A549 (cell line): ENCODE measurements around the gene SLC45A1. TPM values are rescaled to one million over a fixed set of nuclear protein-coding genes. Genes with fewer than 3 reads are reported as not detected.

ENCODE experiments used
- ATAC-seq, 2 experiments: fragments of 200-7000 bp in 1 of 2; fragments of >200 bp in 1 of 2; cut with Nextera tagmentation in 1 of 2; cut with Tn5 transposase in 1 of 2; 3 replicates each; pipeline versions ENCODE4 v1.8.0 to v1.9.1; 2018 to 2020; ENCODE audit warnings: mild to moderate bottlenecking in 1 of 2, moderate library complexity in 1 of 2
- CTCF ChIA-PET: fragments of 300-600 bp; sonication (Branson Sonifier 250); formaldehyde crosslinking; extraction: SDS; loops from one replicate; lab custom pipeline; 2021; ENCODE audit warnings: antibody characterized with exemption, inconsistent platforms; lab: Yijun Ruan, JAX
- POLR2A ChIA-PET: fragments of 350-600 bp; formaldehyde crosslinking; extraction: SDS; loops from one replicate; lab custom pipeline; 2021; ENCODE audit warnings: antibody characterized with exemption, inconsistent platforms; lab: Yijun Ruan, JAX
- DNase-seq, 2 experiments: peaks; one replicate each; pipeline versions ENCODE4 v3.0.0 to v3.0.0-alpha.2; 2011 to 2016; ENCODE audit warnings: low read depth in 1 of 2, low spot score in 1 of 2
- FAIRE-seq: peaks from 2 replicates; lab custom pipeline; 2011; peaks lifted over from hg19 to GRCh38; lab: Jason Lieb, UNC
- H3K27ac ChIP-seq, 2 experiments: fragments of >200 bp; sonication (Bioruptor Twin); formaldehyde crosslinking; 3 replicates each; pipeline ENCODE4 v1.5.1; 2016 to 2017
- H3K4me1 ChIP-seq: fragments of >200 bp; sonication (Bioruptor Twin); formaldehyde crosslinking; 3 replicates; pipeline ENCODE4 v1.6.1; 2016
- H3K4me2 ChIP-seq: fragments of >200 bp; sonication (Bioruptor Twin); formaldehyde crosslinking; 3 replicates; pipeline ENCODE4 v1.6.1; 2016
- H3K4me3 ChIP-seq: fragments of >200 bp; sonication (Bioruptor Twin); formaldehyde crosslinking; 3 replicates; pipeline ENCODE4 v1.5.1; 2016
- H3K9me3 ChIP-seq: fragments of >200 bp; sonication (Bioruptor Twin); formaldehyde crosslinking; 3 replicates; pipeline ENCODE4 v1.6.1; 2016
- ATOH8 ChIP-seq: fragments of 250-450 bp; sonication (Bioruptor Pico); IDR thresholded peaks from 2 replicates; pipeline ENCODE4 v1.5.0; 2020; ENCODE audit warnings: low read depth, mild to moderate bottlenecking, moderate library complexity
- BHLHE40 ChIP-seq: IDR thresholded peaks from 2 replicates; pipeline ENCODE4 v1.6.1; 2012; ENCODE audit warnings: low read depth, low read length, inconsistent platforms
- CEBPB ChIP-seq, 2 experiments: fragments of >200 bp in 1 of 2; sonication (Bioruptor Twin) in 1 of 2; formaldehyde crosslinking in 1 of 2; IDR thresholded peaks; 2 replicates each; pipeline ENCODE4 v1.6.1; 2012 to 2016
- CHD2 ChIP-seq: fragments of 150-350 bp; IDR thresholded peaks from 2 replicates; pipeline ENCODE4 v1.6.1; 2014; ENCODE audit warnings: low read length; ENCODE audit not compliant: partially characterized antibody
- CHD4 ChIP-seq: fragments of 200-600 bp; sonication (generic); IDR thresholded peaks from 2 replicates; pipeline ENCODE4 v1.6.1; 2016; ENCODE audit warnings: antibody characterized with exemption, mild to moderate bottlenecking, borderline replicate concordance
- CTCF ChIP-seq: fragments of >200 bp; sonication (Bioruptor Twin); formaldehyde crosslinking; IDR thresholded peaks from 3 replicates; pipeline ENCODE4 v1.5.1; 2016
- ESRRA ChIP-seq: fragments of 150-350 bp; IDR thresholded peaks from 2 replicates; pipeline ENCODE4 v1.6.1; 2014; ENCODE audit warnings: mild to moderate bottlenecking, low read length, borderline replicate concordance
- FOXS1 ChIP-seq: fragments of 250-450 bp; sonication (Bioruptor Pico); IDR thresholded peaks from 2 replicates; pipeline ENCODE4 v1.5.0; 2020; ENCODE audit warnings: mild to moderate bottlenecking, moderate library complexity
- HEYL ChIP-seq: fragments of 250-450 bp; sonication (Bioruptor Pico); IDR thresholded peaks from 2 replicates; pipeline ENCODE4 v1.8.0; 2021; ENCODE audit warnings: mild to moderate bottlenecking, moderate library complexity
- JUN ChIP-seq, 2 experiments: fragments of >200 bp; sonication (Bioruptor Twin); formaldehyde crosslinking; IDR thresholded peaks; 2 replicates in 1 of 2; 3 replicates in 1 of 2; pipeline ENCODE4 v1.6.1; 2016 to 2017
- JUNB ChIP-seq: fragments of >200 bp; sonication (Bioruptor Twin); formaldehyde crosslinking; IDR thresholded peaks from 2 replicates; pipeline ENCODE4 v1.6.1; 2016
- KDM5A ChIP-seq: fragments of 200-600 bp; sonication (generic); IDR thresholded peaks from 2 replicates; pipeline ENCODE4 v1.6.1; 2016; ENCODE audit warnings: antibody characterized with exemption, mild to moderate bottlenecking
- MAFK ChIP-seq: fragments of 450-650 bp; IDR thresholded peaks from 2 replicates; pipeline ENCODE4 v1.6.1; 2014; ENCODE audit not compliant: partially characterized antibody
- MAX ChIP-seq: IDR thresholded peaks from 2 replicates; pipeline ENCODE4 v1.6.1; 2012
- NPAS2 ChIP-seq: fragments of 250-450 bp; sonication (Bioruptor Pico); IDR thresholded peaks from 2 replicates; pipeline ENCODE4 v1.8.0; 2022; ENCODE audit warnings: mild to moderate bottlenecking, moderate library complexity, borderline replicate concordance
- NR3C1 ChIP-seq: fragments of >200 bp; sonication (Bioruptor Twin); formaldehyde crosslinking; IDR thresholded peaks from 3 replicates; pipeline ENCODE4 v1.6.1; 2017
- RCOR1 ChIP-seq: fragments of 150-350 bp; IDR thresholded peaks from 2 replicates; pipeline ENCODE4 v1.6.1; 2014; ENCODE audit warnings: antibody characterized with exemption, low read length, low read depth
- RFX5 ChIP-seq: fragments of 450-650 bp; IDR thresholded peaks from 2 replicates; pipeline ENCODE4 v1.7.1; 2014; ENCODE audit warnings: antibody characterized with exemption, mild to moderate bottlenecking, moderate library complexity
- TFCP2L1 ChIP-seq: fragments of 250-450 bp; sonication (Bioruptor Pico); IDR thresholded peaks from 2 replicates; pipeline ENCODE4 v1.5.0; 2021; ENCODE audit warnings: mild to moderate bottlenecking
- WGBS: methylation state at CpG from one replicate; pipeline ENCODE4 v1.1.6; 2017; ENCODE audit errors: missing lambda C conversion rate; 5-methylcytosine and 5-hydroxymethylcytosine counted together
- polyA plus RNA-seq, 4 experiments: library from polyadenylated mRNA; depleted of rRNA in 3 of 4; stranded (reverse); fragments of >200 nt; fragmentation: RNase III in 1 of 4; extraction: RNeasy Plus Mini Kit Qiagen cat#74134 plus additional on column Dnase treatment in 1 of 4; gene quantifications; 2 replicates in 3 of 4; 3 replicates in 1 of 4; pipeline ENCODE4 v1.2.3, GENCODE V29; 2011 to 2017
- TF ChIP-seq, protein P1 (sequence below): fragments of 450-650 bp; IDR thresholded peaks from 2 replicates; pipeline ENCODE4 v1.6.1; 2014; ENCODE audit warnings: antibody characterized with exemption
- TF ChIP-seq, protein P2 (sequence below): fragments of >200 bp; sonication (Bioruptor Twin); formaldehyde crosslinking; IDR thresholded peaks from 2 replicates; pipeline ENCODE4 v1.6.1; 2016

SLC45A1 gene
- polyA plus RNA-seq, 2 of the 4 experiments (the other 2 are of a cell fraction), result 1.6 to 1.8 TPM

GRCh38 chr1:8363767-8364301 lies 45.9 kb downstream of the SLC45A1 start:
- Histone ChIP-seq H3K4me2 (no peak overlapping the region), H3K9me3 (no peaks in the 10 kb centered on the region), H3K4me3 (no peak overlapping the region), H3K27ac (no peak overlapping the region), H3K4me1 (peaks cover 4% of the 10 kb centered on the region; the same call in 1 of the 3 replicates)
- no peak for DNase-seq
- WGBS, result 92% methylated on average over 18 of the region's 18 CpGs
- ChIA-PET POLR2A (no interaction called here), CTCF (interaction anchor here (1.2 to 5.6 kb wide), 3 partner anchors 14 to 485 kb away, joined by 3 to 36 read pairs (median 4); no protein-coding TSS in a partner anchor)
- FAIRE-seq, result no peak
- ATAC-seq, result no peak
- no peak for TF ChIP-seq JUNB
- no peak for TF ChIP-seq CHD4
- TF ChIP-seq HEYL (CRISPR knock-in tag), result no peak
- TF ChIP-seq JUN (IDR thresholded peaks at IDR 0.05), result no peak
- TF ChIP-seq CHD2, result no peak
- no peak for TF ChIP-seq MAFK
- no peak for TF ChIP-seq RFX5
- TF ChIP-seq MAX, result no peak
- TF ChIP-seq, protein P1, sequence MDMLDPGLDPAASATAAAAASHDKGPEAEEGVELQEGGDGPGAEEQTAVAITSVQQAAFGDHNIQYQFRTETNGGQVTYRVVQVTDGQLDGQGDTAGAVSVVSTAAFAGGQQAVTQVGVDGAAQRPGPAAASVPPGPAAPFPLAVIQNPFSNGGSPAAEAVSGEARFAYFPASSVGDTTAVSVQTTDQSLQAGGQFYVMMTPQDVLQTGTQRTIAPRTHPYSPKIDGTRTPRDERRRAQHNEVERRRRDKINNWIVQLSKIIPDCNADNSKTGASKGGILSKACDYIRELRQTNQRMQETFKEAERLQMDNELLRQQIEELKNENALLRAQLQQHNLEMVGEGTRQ, result no peak
- TF ChIP-seq NR3C1, result no peak

DNA sequence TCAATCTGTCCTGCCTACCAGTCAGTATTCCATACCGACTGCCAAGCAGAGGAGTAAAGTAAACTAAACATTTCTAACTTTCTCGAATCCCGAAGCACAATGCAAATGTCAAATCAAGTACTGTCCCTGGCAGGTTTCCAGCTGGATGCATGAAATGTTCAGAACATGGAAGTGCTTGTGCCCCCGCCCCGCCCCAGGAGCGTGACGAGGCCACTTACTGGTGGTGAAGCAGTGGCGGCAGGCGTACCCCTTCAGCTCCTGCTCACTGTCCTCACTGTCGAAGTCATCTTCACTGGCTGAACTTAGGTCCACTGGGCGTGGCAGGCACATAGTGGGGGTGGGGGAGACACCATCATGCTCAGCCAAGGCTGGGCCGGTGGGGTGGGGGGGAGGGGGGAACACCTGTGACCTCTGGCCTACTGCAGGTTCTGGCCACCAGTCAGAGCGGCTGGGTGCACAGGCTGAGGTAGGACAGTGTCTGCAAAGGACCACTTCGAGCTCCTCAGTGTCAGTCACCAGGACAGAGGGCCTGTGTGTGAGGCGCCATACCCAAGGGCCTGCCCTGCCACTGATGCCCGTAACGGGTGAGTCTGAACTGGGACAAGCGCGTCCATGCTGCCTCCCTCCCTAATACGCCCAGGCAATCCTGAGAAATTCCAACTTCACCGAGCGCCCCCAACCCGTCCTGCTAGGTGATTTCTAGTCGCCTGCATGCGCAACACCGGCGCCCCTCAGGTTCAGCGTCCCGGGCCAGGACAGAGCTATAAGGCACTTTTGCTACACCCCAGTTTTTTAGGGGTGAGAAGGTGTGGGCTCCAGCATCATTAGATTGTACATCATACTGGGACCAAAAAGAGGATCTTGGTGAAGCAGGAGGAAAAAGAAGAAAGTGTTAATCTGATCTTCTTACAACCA lies 46.9 kb downstream of the SLC45A1 start:
- ATAC-seq (no peak), FAIRE-seq (no peak), DNase-seq (no peak)
- H3K9me3 ChIP-seq, result no peaks in the 10 kb centered on the region
- CTCF ChIA-PET, result interaction anchor here (0.5 to 5.6 kb wide), 5 partner anchors 12 to 389 kb away, joined by 3 to 36 read pairs (median 4); no protein-coding TSS in a partner anchor
- H3K4me3 ChIP-seq, result no peak overlapping the region
- H3K4me1 ChIP-seq, result peaks cover 4% of the 10 kb centered on the region; the same call in 1 of the 3 replicates
- TF ChIP-seq ESRRA, result no peak
- no peak for TF ChIP-seq HEYL (CRISPR knock-in tag)
- no peak for TF ChIP-seq BHLHE40
- no peak for TF ChIP-seq NPAS2 (CRISPR knock-in tag)
- TF ChIP-seq, protein P1, result no peak
- TF ChIP-seq ATOH8, result no peak
- no peak for TF ChIP-seq CTCF
- no peak for TF ChIP-seq FOXS1 (CRISPR knock-in tag)
- TF ChIP-seq RCOR1, result no peak
- no peak for TF ChIP-seq TFCP2L1 (CRISPR knock-in tag)
- TF ChIP-seq CEBPB (IDR thresholded peaks at IDR 0.05), result no peak
- TF ChIP-seq, protein P2, sequence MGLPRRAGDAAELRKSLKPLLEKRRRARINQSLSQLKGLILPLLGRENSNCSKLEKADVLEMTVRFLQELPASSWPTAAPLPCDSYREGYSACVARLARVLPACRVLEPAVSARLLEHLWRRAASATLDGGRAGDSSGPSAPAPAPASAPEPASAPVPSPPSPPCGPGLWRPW, result no peak
- TF ChIP-seq KDM5A, result no peak
- TF ChIP-seq JUNB, result no peak
- no peak overlapping the region for H3K27ac ChIP-seq
- H3K4me2 ChIP-seq, result no peak overlapping the region
- 91% methylated on average over 23 of the region's 29 CpGs for WGBS
- POLR2A ChIA-PET, result no interaction called here
